H1 (cell line): ENCODE measurements around the gene CAMKMT. TPM values are rescaled to one million over a fixed set of nuclear protein-coding genes. Genes with fewer than 3 reads are reported as not detected.

Source experiments
- HDAC2 ChIP-seq, 2 experiments: fragments of 300-600 bp in 1 of 2; sonication (generic) in 1 of 2; IDR thresholded peaks; 2 replicates each; pipeline ENCODE4 v1.6.1; 2011 to 2012; ENCODE audit warnings: low read depth in 2 of 2, low read length in 2 of 2, mild to moderate bottlenecking in 2 of 2, moderate library complexity in 2 of 2, borderline replicate concordance in 1 of 2, inconsistent platforms in 1 of 2
- RXRA ChIP-seq: IDR thresholded peaks from 2 replicates; pipeline ENCODE4 v1.6.1; 2011; ENCODE audit warnings: low read depth, mild to moderate bottlenecking, low read length, moderate library complexity; ENCODE audit not compliant: insufficient read depth
- TEAD4 ChIP-seq: IDR thresholded peaks from 2 replicates; pipeline ENCODE4 v1.6.1; 2012; ENCODE audit warnings: low read depth, low read length, inconsistent platforms, mixed read lengths
- polyA plus RNA-seq, 7 experiments: library from polyadenylated mRNA; depleted of rRNA in 3 of 7; stranded (reverse) in 5 of 7; unstranded in 2 of 7; fragments of >200 nt in 5 of 7; fragments of 200-250 nt in 2 of 7; gene quantifications; 1 replicate in 5 of 7; 2 replicates in 1 of 7; 4 replicates in 1 of 7; pipeline versions ENCODE4 v1.2.1 to v1.2.3, GENCODE V29; 2011 to 2013; ENCODE audit warnings: missing spikeins in 2 of 7, mixed read lengths in 2 of 7
- total RNA-seq: library from RNA; stranded (reverse); fragmentation: NEBNext Ultra II Directional; extraction: Animal tissue kit (Norgen Biotek cat#: 25700); gene quantifications from 2 replicates; pipeline ENCODE4 v1.2.1, GENCODE V29; 2021
- TF ChIP-seq, protein P1 (sequence below): fragments of 300-600 bp; sonication (generic); IDR thresholded peaks from 2 replicates; pipeline ENCODE4 v1.7.1; 2012; ENCODE audit warnings: low read length, moderate library complexity, mild to moderate bottlenecking, inconsistent platforms; ENCODE audit not compliant: insufficient replicate concordance

CAMKMT gene
- total and polyA plus RNA-seq, 2 of the 8 experiments (the other 6 are each of a cell fraction or from before 2014, with no cell fraction given) = 14.7 to 22.4 TPM

DNA sequence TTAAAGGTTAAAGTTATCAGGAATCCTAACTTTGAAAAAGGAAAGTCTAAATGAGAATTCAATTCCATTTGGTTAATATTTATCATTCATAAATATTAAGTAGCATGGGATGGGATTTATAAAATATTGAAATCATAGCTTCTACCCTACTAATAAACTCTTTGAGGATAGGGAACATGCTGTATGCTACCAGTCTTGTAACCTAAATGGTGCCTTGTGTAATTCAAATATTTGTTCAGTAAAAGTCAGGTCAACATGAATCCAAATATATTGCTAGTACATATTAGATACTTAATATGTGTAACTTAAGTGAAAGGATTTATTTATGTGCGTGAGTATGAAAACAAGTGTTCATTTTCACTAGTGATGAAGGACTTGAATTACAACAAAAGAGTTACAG is 94.1 kb downstream of the CAMKMT start (continued):
- TF ChIP-seq, protein P1, sequence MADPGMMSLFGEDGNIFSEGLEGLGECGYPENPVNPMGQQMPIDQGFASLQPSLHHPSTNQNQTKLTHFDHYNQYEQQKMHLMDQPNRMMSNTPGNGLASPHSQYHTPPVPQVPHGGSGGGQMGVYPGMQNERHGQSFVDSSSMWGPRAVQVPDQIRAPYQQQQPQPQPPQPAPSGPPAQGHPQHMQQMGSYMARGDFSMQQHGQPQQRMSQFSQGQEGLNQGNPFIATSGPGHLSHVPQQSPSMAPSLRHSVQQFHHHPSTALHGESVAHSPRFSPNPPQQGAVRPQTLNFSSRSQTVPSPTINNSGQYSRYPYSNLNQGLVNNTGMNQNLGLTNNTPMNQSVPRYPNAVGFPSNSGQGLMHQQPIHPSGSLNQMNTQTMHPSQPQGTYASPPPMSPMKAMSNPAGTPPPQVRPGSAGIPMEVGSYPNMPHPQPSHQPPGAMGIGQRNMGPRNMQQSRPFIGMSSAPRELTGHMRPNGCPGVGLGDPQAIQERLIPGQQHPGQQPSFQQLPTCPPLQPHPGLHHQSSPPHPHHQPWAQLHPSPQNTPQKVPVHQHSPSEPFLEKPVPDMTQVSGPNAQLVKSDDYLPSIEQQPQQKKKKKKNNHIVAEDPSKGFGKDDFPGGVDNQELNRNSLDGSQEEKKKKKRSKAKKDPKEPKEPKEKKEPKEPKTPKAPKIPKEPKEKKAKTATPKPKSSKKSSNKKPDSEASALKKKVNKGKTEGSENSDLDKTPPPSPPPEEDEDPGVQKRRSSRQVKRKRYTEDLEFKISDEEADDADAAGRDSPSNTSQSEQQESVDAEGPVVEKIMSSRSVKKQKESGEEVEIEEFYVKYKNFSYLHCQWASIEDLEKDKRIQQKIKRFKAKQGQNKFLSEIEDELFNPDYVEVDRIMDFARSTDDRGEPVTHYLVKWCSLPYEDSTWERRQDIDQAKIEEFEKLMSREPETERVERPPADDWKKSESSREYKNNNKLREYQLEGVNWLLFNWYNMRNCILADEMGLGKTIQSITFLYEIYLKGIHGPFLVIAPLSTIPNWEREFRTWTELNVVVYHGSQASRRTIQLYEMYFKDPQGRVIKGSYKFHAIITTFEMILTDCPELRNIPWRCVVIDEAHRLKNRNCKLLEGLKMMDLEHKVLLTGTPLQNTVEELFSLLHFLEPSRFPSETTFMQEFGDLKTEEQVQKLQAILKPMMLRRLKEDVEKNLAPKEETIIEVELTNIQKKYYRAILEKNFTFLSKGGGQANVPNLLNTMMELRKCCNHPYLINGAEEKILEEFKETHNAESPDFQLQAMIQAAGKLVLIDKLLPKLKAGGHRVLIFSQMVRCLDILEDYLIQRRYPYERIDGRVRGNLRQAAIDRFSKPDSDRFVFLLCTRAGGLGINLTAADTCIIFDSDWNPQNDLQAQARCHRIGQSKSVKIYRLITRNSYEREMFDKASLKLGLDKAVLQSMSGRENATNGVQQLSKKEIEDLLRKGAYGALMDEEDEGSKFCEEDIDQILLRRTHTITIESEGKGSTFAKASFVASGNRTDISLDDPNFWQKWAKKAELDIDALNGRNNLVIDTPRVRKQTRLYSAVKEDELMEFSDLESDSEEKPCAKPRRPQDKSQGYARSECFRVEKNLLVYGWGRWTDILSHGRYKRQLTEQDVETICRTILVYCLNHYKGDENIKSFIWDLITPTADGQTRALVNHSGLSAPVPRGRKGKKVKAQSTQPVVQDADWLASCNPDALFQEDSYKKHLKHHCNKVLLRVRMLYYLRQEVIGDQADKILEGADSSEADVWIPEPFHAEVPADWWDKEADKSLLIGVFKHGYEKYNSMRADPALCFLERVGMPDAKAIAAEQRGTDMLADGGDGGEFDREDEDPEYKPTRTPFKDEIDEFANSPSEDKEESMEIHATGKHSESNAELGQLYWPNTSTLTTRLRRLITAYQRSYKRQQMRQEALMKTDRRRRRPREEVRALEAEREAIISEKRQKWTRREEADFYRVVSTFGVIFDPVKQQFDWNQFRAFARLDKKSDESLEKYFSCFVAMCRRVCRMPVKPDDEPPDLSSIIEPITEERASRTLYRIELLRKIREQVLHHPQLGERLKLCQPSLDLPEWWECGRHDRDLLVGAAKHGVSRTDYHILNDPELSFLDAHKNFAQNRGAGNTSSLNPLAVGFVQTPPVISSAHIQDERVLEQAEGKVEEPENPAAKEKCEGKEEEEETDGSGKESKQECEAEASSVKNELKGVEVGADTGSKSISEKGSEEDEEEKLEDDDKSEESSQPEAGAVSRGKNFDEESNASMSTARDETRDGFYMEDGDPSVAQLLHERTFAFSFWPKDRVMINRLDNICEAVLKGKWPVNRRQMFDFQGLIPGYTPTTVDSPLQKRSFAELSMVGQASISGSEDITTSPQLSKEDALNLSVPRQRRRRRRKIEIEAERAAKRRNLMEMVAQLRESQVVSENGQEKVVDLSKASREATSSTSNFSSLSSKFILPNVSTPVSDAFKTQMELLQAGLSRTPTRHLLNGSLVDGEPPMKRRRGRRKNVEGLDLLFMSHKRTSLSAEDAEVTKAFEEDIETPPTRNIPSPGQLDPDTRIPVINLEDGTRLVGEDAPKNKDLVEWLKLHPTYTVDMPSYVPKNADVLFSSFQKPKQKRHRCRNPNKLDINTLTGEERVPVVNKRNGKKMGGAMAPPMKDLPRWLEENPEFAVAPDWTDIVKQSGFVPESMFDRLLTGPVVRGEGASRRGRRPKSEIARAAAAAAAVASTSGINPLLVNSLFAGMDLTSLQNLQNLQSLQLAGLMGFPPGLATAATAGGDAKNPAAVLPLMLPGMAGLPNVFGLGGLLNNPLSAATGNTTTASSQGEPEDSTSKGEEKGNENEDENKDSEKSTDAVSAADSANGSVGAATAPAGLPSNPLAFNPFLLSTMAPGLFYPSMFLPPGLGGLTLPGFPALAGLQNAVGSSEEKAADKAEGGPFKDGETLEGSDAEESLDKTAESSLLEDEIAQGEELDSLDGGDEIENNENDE = no peak
- TF ChIP-seq RXRA = no peak
- TF ChIP-seq TEAD4 = no peak
- TF ChIP-seq HDAC2 (IDR thresholded peaks at IDR 0.05; ENCODE audit: borderline replicate concordance in 1 of 2, low read depth in 2 of 2, low read length in 2 of 2) = no peak
